Measurements from ENCODE around the gene HPS4. TPM values are rescaled to one million over a fixed set of nuclear protein-coding genes. Genes with fewer than 3 reads are reported as not detected.

Gene HPS4
- total RNA-seq, 1 experiment from 2014 or later = 46.1 TPM

GRCh38 chr22:26450453-26451185, 33.0 kb downstream of the HPS4 start:
- Histone ChIP-seq H3K4me2 (ENCODE audit: low read depth, low read length, poor library complexity, severe bottlenecking) (no peak overlapping the region), H4K20me1 (ENCODE audit: insufficient read depth, low read depth, low read length) (no peaks in the 10 kb centered on the region), H3K27me3 (ENCODE audit: low read length) (no peaks in the 10 kb centered on the region), H3K9ac (ENCODE audit: low read length) (no peak overlapping the region), H3K9me3 (ENCODE audit: low read length) (no peaks in the 10 kb centered on the region), H3K4me1 (ENCODE audit: low read length) (no peaks in the 10 kb centered on the region), H3K9me2 (replicated peaks; ENCODE audit: insufficient read depth, low read length) (no peaks in the 10 kb centered on the region), H2AFZ (ENCODE audit: low read length) (no peak overlapping the region), H3K79me2 (ENCODE audit: low read length) (no peaks in the 10 kb centered on the region), H3K27ac (ENCODE audit: low read length) (no peak overlapping the region), H3K4me3 (ENCODE audit: low read length) (no peak overlapping the region), H3K36me3 (ENCODE audit: insufficient read depth, low read length) (peaks cover 18% of the 10 kb centered on the region; the same call in 1 of the 2 replicates)
- no peak for DNase-seq

- H3K4me3 ChIP-seq (ENCODE audit: low read length) = no peak overlapping the region
- no peak for DNase-seq
- H3K27ac ChIP-seq (ENCODE audit: low read length) = no peak overlapping the region
- no peak overlapping the region for H3K9ac ChIP-seq (ENCODE audit: low read length)
- no peaks in the 10 kb centered on the region for H3K9me3 ChIP-seq (ENCODE audit: low read length)
- H3K27me3 ChIP-seq (ENCODE audit: low read length) = no peaks in the 10 kb centered on the region
- no peak overlapping the region for H3K4me2 ChIP-seq (ENCODE audit: low read depth, low read length, poor library complexity, severe bottlenecking)
- peaks cover 5% of the 10 kb centered on the region; the same call in 1 of the 2 replicates for H4K20me1 ChIP-seq (ENCODE audit: insufficient read depth, low read depth, low read length)
- no peaks in the 10 kb centered on the region for H3K4me1 ChIP-seq (ENCODE audit: low read length)
- peaks cover 18% of the 10 kb centered on the region; the same call in 1 of the 2 replicates for H3K36me3 ChIP-seq (ENCODE audit: insufficient read depth, low read length)
- H2AFZ ChIP-seq (ENCODE audit: low read length) = no peak overlapping the region
- no peaks in the 10 kb centered on the region for H3K9me2 ChIP-seq (replicated peaks; ENCODE audit: insufficient read depth, low read length)
- no peaks in the 10 kb centered on the region for H3K79me2 ChIP-seq (ENCODE audit: low read length)
Observed at GRCh38 chr22:26448941-26449340, 34.6 kb downstream of the HPS4 start.

- Histone ChIP-seq H3K9me3 (ENCODE audit: low read length) (no peaks in the 10 kb centered on the region), H3K9ac (ENCODE audit: low read length) (no peak overlapping the region), H2AFZ (ENCODE audit: low read length) (no peak overlapping the region), H4K20me1 (ENCODE audit: insufficient read depth, low read depth, low read length) (peaks cover 5% of the 10 kb centered on the region; the same call in 1 of the 2 replicates), H3K79me2 (ENCODE audit: low read length) (peaks cover 3% of the 10 kb centered on the region; the same call in 1 of the 2 replicates), H3K27me3 (ENCODE audit: low read length) (no peaks in the 10 kb centered on the region), H3K4me2 (ENCODE audit: low read depth, low read length, poor library complexity, severe bottlenecking) (no peak overlapping the region), H3K4me1 (ENCODE audit: low read length) (no peaks in the 10 kb centered on the region), H3K9me2 (replicated peaks; ENCODE audit: insufficient read depth, low read length) (no peaks in the 10 kb centered on the region), H3K36me3 (ENCODE audit: insufficient read depth, low read length) (peaks cover 13% of the 10 kb centered on the region), H3K27ac (ENCODE audit: low read length) (no peak overlapping the region), H3K4me3 (ENCODE audit: low read length) (no peak overlapping the region)
- DNase-seq = no peak
Observed at GRCh38 chr22:26448334-26448733, 35.2 kb downstream of the HPS4 start.

GRCh38 chr22:26447584-26448329, 35.8 kb downstream of the HPS4 start:
- Histone ChIP-seq H3K9ac (ENCODE audit: low read length) (no peak overlapping the region), H3K4me3 (ENCODE audit: low read length) (no peak overlapping the region), H3K9me2 (replicated peaks; ENCODE audit: insufficient read depth, low read length) (no peaks in the 10 kb centered on the region), H3K27ac (ENCODE audit: low read length) (no peak overlapping the region), H3K9me3 (ENCODE audit: low read length) (no peaks in the 10 kb centered on the region), H3K27me3 (ENCODE audit: low read length) (no peaks in the 10 kb centered on the region), H3K4me1 (ENCODE audit: low read length) (no peaks in the 10 kb centered on the region), H4K20me1 (ENCODE audit: insufficient read depth, low read depth, low read length) (peaks cover 5% of the 10 kb centered on the region; the same call in 1 of the 2 replicates), H3K4me2 (ENCODE audit: low read depth, low read length, poor library complexity, severe bottlenecking) (no peak overlapping the region), H3K36me3 (ENCODE audit: insufficient read depth, low read length) (peaks cover 13% of the 10 kb centered on the region), H2AFZ (ENCODE audit: low read length) (no peak overlapping the region), H3K79me2 (ENCODE audit: low read length) (peaks cover 3% of the 10 kb centered on the region; the same call in 1 of the 2 replicates)
- DNase-seq = no peak

GRCh38 chr22:26446808-26447515, 36.6 kb downstream of the HPS4 start:
- H3K4me3 ChIP-seq (ENCODE audit: low read length) = no peak overlapping the region
- peaks cover 11% of the 10 kb centered on the region; the same call in 1 of the 2 replicates for H3K36me3 ChIP-seq (ENCODE audit: insufficient read depth, low read length)
- no peak for DNase-seq
- no peaks in the 10 kb centered on the region for H3K27me3 ChIP-seq (ENCODE audit: low read length)
- H3K9me2 ChIP-seq (replicated peaks; ENCODE audit: insufficient read depth, low read length) = no peaks in the 10 kb centered on the region
- H3K4me1 ChIP-seq (ENCODE audit: low read length) = no peaks in the 10 kb centered on the region
- H2AFZ ChIP-seq (ENCODE audit: low read length) = no peak overlapping the region
- no peak overlapping the region for H3K9ac ChIP-seq (ENCODE audit: low read length)
- no peak overlapping the region for H3K27ac ChIP-seq (ENCODE audit: low read length)
- H3K9me3 ChIP-seq (ENCODE audit: low read length) = no peaks in the 10 kb centered on the region
- peaks cover 5% of the 10 kb centered on the region; the same call in 1 of the 2 replicates for H4K20me1 ChIP-seq (ENCODE audit: insufficient read depth, low read depth, low read length)
- peaks cover 6% of the 10 kb centered on the region; the same call in 1 of the 2 replicates for H3K79me2 ChIP-seq (ENCODE audit: low read length)
- no peak overlapping the region for H3K4me2 ChIP-seq (ENCODE audit: low read depth, low read length, poor library complexity, severe bottlenecking)

GRCh38 chr22:26445577-26446275, 37.9 kb downstream of the HPS4 start:
- H3K36me3 ChIP-seq (ENCODE audit: insufficient read depth, low read length) = peaks cover 9% of the 10 kb centered on the region; the same call in 1 of the 2 replicates
- no peak overlapping the region for H3K4me2 ChIP-seq (ENCODE audit: low read depth, low read length, poor library complexity, severe bottlenecking)
- no peak overlapping the region for H3K27ac ChIP-seq (ENCODE audit: low read length)
- H3K27me3 ChIP-seq (ENCODE audit: low read length) = no peaks in the 10 kb centered on the region
- no peaks in the 10 kb centered on the region for H3K9me3 ChIP-seq (ENCODE audit: low read length)
- H4K20me1 ChIP-seq (ENCODE audit: insufficient read depth, low read depth, low read length) = peaks cover 5% of the 10 kb centered on the region; the same call in 1 of the 2 replicates
- H3K79me2 ChIP-seq (ENCODE audit: low read length) = peaks cover 11% of the 10 kb centered on the region
- H3K4me1 ChIP-seq (ENCODE audit: low read length) = no peaks in the 10 kb centered on the region
- no peak overlapping the region for H2AFZ ChIP-seq (ENCODE audit: low read length)
- H3K4me3 ChIP-seq (ENCODE audit: low read length) = no peak overlapping the region
- no peaks in the 10 kb centered on the region for H3K9me2 ChIP-seq (replicated peaks; ENCODE audit: insufficient read depth, low read length)
- no peak overlapping the region for H3K9ac ChIP-seq (ENCODE audit: low read length)
- no peak for DNase-seq

- Histone ChIP-seq H3K4me1 (ENCODE audit: low read length) (no peaks in the 10 kb centered on the region), H3K9me2 (replicated peaks; ENCODE audit: insufficient read depth, low read length) (no peaks in the 10 kb centered on the region), H3K9me3 (ENCODE audit: low read length) (no peaks in the 10 kb centered on the region)
Observed at GRCh38 chr22:26444777-26445176, 38.8 kb downstream of the HPS4 start.

More at GRCh38 chr22:26444777-26445176, 38.8 kb downstream of the HPS4 start:
- Histone ChIP-seq H3K9ac (ENCODE audit: low read length) (no peak overlapping the region), H3K27me3 (ENCODE audit: low read length) (no peaks in the 10 kb centered on the region), H3K4me2 (ENCODE audit: low read depth, low read length, poor library complexity, severe bottlenecking) (no peak overlapping the region), H3K27ac (ENCODE audit: low read length) (no peak overlapping the region), H2AFZ (ENCODE audit: low read length) (no peak overlapping the region), H3K36me3 (ENCODE audit: insufficient read depth, low read length) (peaks cover 8% of the 10 kb centered on the region), H4K20me1 (ENCODE audit: insufficient read depth, low read depth, low read length) (peaks cover 7% of the 10 kb centered on the region; the same call in 1 of the 2 replicates), H3K4me3 (ENCODE audit: low read length) (no peak overlapping the region), H3K79me2 (ENCODE audit: low read length) (peaks cover 18% of the 10 kb centered on the region)
- DNase-seq = no peak

All from Karpas-422 (cell line).